HepG2 (cell line): ENCODE results near the gene MRPL34. TPM values are rescaled to one million over a fixed set of nuclear protein-coding genes. Genes with fewer than 3 reads are reported as not detected.

Experiments used
- ATAC-seq: fragments of 200-7000 bp; cut with Tn5 transposase; 3 replicates; pipeline ENCODE4 v1.9.1; 2020; ENCODE audit warnings: mild to moderate bottlenecking, moderate library complexity
- BruUV-seq: library from RNA; stranded (reverse); fragments of 400-500 nt; replicated peaks from 2 replicates; lab custom pipeline; 2021; lab: Mats Ljungman, UMichigan
- CTCF ChIA-PET: fragments of 300-600 bp; formaldehyde crosslinking; extraction: SDS; loops from one replicate; lab custom pipeline; 2021; ENCODE audit warnings: low total read pairs, inconsistent platforms, low intra/inter-chr PET ratio; lab: Yijun Ruan, JAX
- POLR2A ChIA-PET: fragments of 350-600 bp; sonication (Branson Sonifier 250); formaldehyde crosslinking; loops from one replicate; lab custom pipeline; 2020; ENCODE audit warnings: antibody characterized with exemption, inconsistent platforms; lab: Yijun Ruan, JAX
- DNase-seq: peaks from one replicate; pipeline ENCODE4 v3.0.0-alpha.2; 2015; ENCODE audit warnings: low spot score
- FAIRE-seq: peaks from 3 replicates; lab custom pipeline; 2011; peaks lifted over from hg19 to GRCh38; lab: Jason Lieb, UNC
- H2AFZ ChIP-seq: one replicate; pipeline ENCODE4 v1.6.1; 2011; ENCODE audit warnings: low read length, inconsistent platforms
- H3K27ac ChIP-seq: fragments of 300-600 bp; 3 replicates; pipeline ENCODE4 v1.8.0; 2011; ENCODE audit warnings: mixed run types, mild to moderate bottlenecking, mixed read lengths, low read length, inconsistent platforms; ENCODE audit not compliant: insufficient read depth; ENCODE audit errors: extremely low read length
- H3K27me3 ChIP-seq, 2 experiments: fragments of 200-600 bp in 1 of 2; 2 replicates in 1 of 2; 3 replicates in 1 of 2; pipeline versions ENCODE4 v1.6.0 to v1.8.0; 2011; ENCODE audit warnings: low read length in 2 of 2, mild to moderate bottlenecking in 2 of 2, moderate library complexity in 2 of 2, inconsistent platforms in 1 of 2; ENCODE audit not compliant: insufficient read depth in 2 of 2, control insufficient read depth in 1 of 2
- H3K36me3 ChIP-seq, 2 experiments: fragments of 200-600 bp in 1 of 2; replicated peaks in 1 of 2; 2 replicates in 1 of 2; 3 replicates in 1 of 2; pipeline versions ENCODE4 v1.5.1 to v1.8.0; 2011; ENCODE audit warnings: low read length in 2 of 2, inconsistent platforms in 1 of 2; ENCODE audit not compliant: insufficient read depth in 2 of 2, control insufficient read depth in 1 of 2
- H3K4me1 ChIP-seq: 2 replicates; pipeline ENCODE4 v1.5.1; 2012; ENCODE audit warnings: low read length, inconsistent platforms; ENCODE audit not compliant: insufficient read depth
- H3K4me2 ChIP-seq: 2 replicates; pipeline ENCODE4 v1.6.0; 2011; ENCODE audit warnings: low read depth, low read length, inconsistent platforms
- H3K4me3 ChIP-seq, 3 experiments: fragments of 200-600 bp in 1 of 3; sonication (generic), shearing (Covaris generic) in 1 of 3; replicated peaks in 1 of 3; 2 replicates each; pipeline ENCODE4 v1.5.1; 2011 to 2016; ENCODE audit warnings: low read length in 3 of 3, inconsistent platforms in 2 of 3, low read depth in 2 of 3, mild to moderate bottlenecking in 2 of 3, control low read depth in 1 of 3, mixed read lengths in 1 of 3; ENCODE audit not compliant: insufficient read depth in 1 of 3
- H3K79me2 ChIP-seq: one replicate; pipeline ENCODE4 v1.6.1; 2011; ENCODE audit warnings: low read length, inconsistent platforms; ENCODE audit not compliant: insufficient read depth
- H3K9ac ChIP-seq: 2 replicates; pipeline ENCODE4 v1.6.0; 2011; ENCODE audit warnings: mild to moderate bottlenecking, low read depth, low read length, inconsistent platforms; ENCODE audit not compliant: insufficient read depth
- H3K9me3 ChIP-seq: 2 replicates; pipeline ENCODE4 v1.5.1; 2012; ENCODE audit warnings: mild to moderate bottlenecking, low read length
- H4K20me1 ChIP-seq: 2 replicates; pipeline ENCODE4 v1.6.0; 2011; ENCODE audit warnings: inconsistent platforms, mild to moderate bottlenecking, low read length, moderate library complexity; ENCODE audit not compliant: insufficient read depth
- AHR ChIP-seq: IDR thresholded peaks from 2 replicates; pipeline ENCODE4 v1.6.1; 2018; ENCODE audit warnings: missing genetic modification reagents, missing compliant biosample characterization
- FIP1L1 ChIP-seq: fragments of 200-400 bp; formaldehyde crosslinking; IDR thresholded peaks from 2 replicates; pipeline ENCODE4 v1.6.1; 2018; ENCODE audit warnings: low read depth, mild to moderate bottlenecking, low read length, moderate library complexity, borderline replicate concordance; ENCODE audit not compliant: insufficient read depth
- GATAD2A ChIP-seq: IDR thresholded peaks from 2 replicates; pipeline ENCODE4 v1.6.1; 2016
- HIVEP1 ChIP-seq: sonication (generic); formaldehyde crosslinking; IDR thresholded peaks from 2 replicates; pipeline ENCODE4 v1.4.0; 2020; ENCODE audit warnings: mild to moderate bottlenecking, missing genetic modification reagents
- KDM2A ChIP-seq: sonication (generic); formaldehyde crosslinking; IDR thresholded peaks from 2 replicates; pipeline ENCODE4 v1.4.0; 2020; ENCODE audit warnings: low read depth, missing genetic modification reagents, borderline replicate concordance
- MEIS1 ChIP-seq: sonication (generic); formaldehyde crosslinking; IDR thresholded peaks from 2 replicates; pipeline ENCODE4 v1.9.0; 2021; ENCODE audit warnings: mild to moderate bottlenecking, missing genetic modification reagents, moderate library complexity, borderline replicate concordance
- NR2F6 ChIP-seq, 2 experiments: IDR thresholded peaks; 2 replicates each; pipeline ENCODE4 v1.6.1; 2016; ENCODE audit warnings: antibody characterized with exemption in 1 of 2, mild to moderate bottlenecking in 1 of 2
- PCBP1 ChIP-seq: fragments of 200-400 bp; formaldehyde crosslinking; IDR thresholded peaks from 2 replicates; pipeline ENCODE4 v1.6.1; 2017; ENCODE audit warnings: mild to moderate bottlenecking, low read depth, low read length, borderline replicate concordance
- REPIN1 ChIP-seq: sonication (generic); formaldehyde crosslinking; IDR thresholded peaks from 2 replicates; pipeline ENCODE4 v1.8.0; 2022; ENCODE audit warnings: missing genetic modification reagents, low read depth, mild to moderate bottlenecking, borderline replicate concordance
- SOX5 ChIP-seq: IDR thresholded peaks from 2 replicates; pipeline ENCODE4 v1.6.1; 2016; ENCODE audit warnings: borderline replicate concordance
- THAP8 ChIP-seq: sonication (generic); formaldehyde crosslinking; IDR thresholded peaks from 2 replicates; pipeline ENCODE4 v1.5.1; 2020; ENCODE audit warnings: missing genetic modification reagents, mild to moderate bottlenecking, borderline replicate concordance
- ZMYM2 ChIP-seq: sonication (generic); formaldehyde crosslinking; IDR thresholded peaks from 2 replicates; pipeline ENCODE4 v1.8.0; 2022; ENCODE audit warnings: mild to moderate bottlenecking, missing genetic modification reagents
- ZNF180 ChIP-seq: sonication (generic); formaldehyde crosslinking; IDR thresholded peaks from 2 replicates; pipeline ENCODE4 v1.4.0; 2020; ENCODE audit warnings: low read depth, missing genetic modification reagents, borderline replicate concordance
- ZNF253 ChIP-seq: sonication (generic); formaldehyde crosslinking; IDR thresholded peaks from 2 replicates; pipeline ENCODE4 v1.8.0; 2022; ENCODE audit warnings: mild to moderate bottlenecking, missing genetic modification reagents, borderline replicate concordance
- ZNF468 ChIP-seq: sonication (generic); formaldehyde crosslinking; IDR thresholded peaks from 2 replicates; pipeline ENCODE4 v1.8.0; 2022; ENCODE audit warnings: mild to moderate bottlenecking, moderate library complexity, missing genetic modification reagents
- ZNF746 ChIP-seq: sonication (generic); formaldehyde crosslinking; IDR thresholded peaks from 2 replicates; pipeline ENCODE4 v1.8.0; 2022; ENCODE audit warnings: mild to moderate bottlenecking, missing genetic modification reagents
- ZNF878 ChIP-seq: sonication (generic); formaldehyde crosslinking; IDR thresholded peaks from 2 replicates; pipeline ENCODE4 v1.8.1; 2023; ENCODE audit warnings: mild to moderate bottlenecking, missing genetic modification reagents, moderate library complexity
- WGBS: methylation state at CpG from one replicate; pipeline ENCODE4 v1.1.6; 2017; ENCODE audit warnings: low lambda C conversion rate; 5-methylcytosine and 5-hydroxymethylcytosine counted together
- in situ Hi-C: cut with HindIII; loops from 2 replicates; pipeline ENCODE4 v1.10.0; 2017; ENCODE audit warnings: low pct_unique_long_range_greater_than_20kb; ENCODE audit not compliant: extremely low pct_ligation_motif_present
- intact Hi-C: fragments of 100-400 bp; cut with micrococcal nuclease; formaldehyde crosslinking; loops from one replicate; pipeline ENCODE4 v1.10.0; 2022; ENCODE audit not compliant: unreplicated experiment
- polyA plus RNA-seq, 8 experiments: library from polyadenylated mRNA; depleted of rRNA in 3 of 8; stranded (reverse) in 7 of 8; unstranded in 1 of 8; fragments of >200 nt; fragmentation: Illumina TruSeq in 4 of 8; extraction: Trizol in 4 of 8; gene quantifications; 2 replicates each; pipeline versions ENCODE4 v1.2.1 to v1.2.3, GENCODE V29; 2011 to 2016; ENCODE audit warnings: low read depth in 4 of 8, missing spikeins in 1 of 8, mixed read lengths in 1 of 8; ENCODE audit not compliant: insufficient read depth in 1 of 8
- total RNA-seq, 5 experiments: library from RNA; depleted of rRNA; stranded (reverse); fragments of >200 nt; fragmentation: Illumina TruSeq; extraction: Trizol; gene quantifications; 2 replicates each; pipeline ENCODE4 v1.2.3, GENCODE V29; 2016; ENCODE audit warnings: low read depth in 1 of 5

Gene MRPL34
- total and polyA plus RNA-seq, 2 of the 13 experiments (the other 11 are each of a cell fraction or from before 2014, with no cell fraction given): 74.0 to 77.3 TPM

- no peak overlapping the region for H3K4me2 ChIP-seq
- DNase-seq (no peak), FAIRE-seq (no peak), ATAC-seq (no peak)
- TF ChIP-seq ZNF180 (CRISPR knock-in tag): no peak
- TF ChIP-seq MEIS1: no peak
- no peak for TF ChIP-seq FIP1L1
- TF ChIP-seq ZNF253: no peak
- no peak for TF ChIP-seq KDM2A (CRISPR knock-in tag)
- no peak for TF ChIP-seq REPIN1
- TF ChIP-seq GATAD2A (CRISPR knock-in tag): no peak
- TF ChIP-seq NR2F6 (IDR thresholded peaks at IDR 0.05): no peak
- no peak for TF ChIP-seq NR2F6 (CRISPR knock-in tag; IDR thresholded peaks at IDR 0.05)
- TF ChIP-seq THAP8 (CRISPR knock-in tag): no peak
- TF ChIP-seq ZNF878 (CRISPR knock-in tag): no peak
- TF ChIP-seq HIVEP1 (CRISPR knock-in tag): no peak
- TF ChIP-seq ZMYM2 (CRISPR knock-in tag): no peak
- TF ChIP-seq PCBP1: no peak
- TF ChIP-seq ZNF746 (CRISPR knock-in tag): no peak
- TF ChIP-seq AHR (CRISPR knock-in tag): no peak
- no peak for TF ChIP-seq SOX5 (CRISPR knock-in tag)
- TF ChIP-seq ZNF468: no peak
- H3K27ac ChIP-seq: no peak overlapping the region
- in situ Hi-C loops (no loop called here), intact Hi-C loops (no loop called here)
- CTCF ChIA-PET: no interaction called here
- no peaks in the 10 kb centered on the region for H3K9me3 ChIP-seq
- no peaks in the 10 kb centered on the region for H3K27me3 ChIP-seq
- no peaks in the 10 kb centered on the region for H3K79me2 ChIP-seq
- H4K20me1 ChIP-seq: no peaks in the 10 kb centered on the region
- POLR2A ChIA-PET: interaction anchor here (0.9 kb wide), 1 partner anchor 17 kb away, joined by 3 read pairs; the partner anchor contains the start of gene DDA1
- peaks cover 13% of the 10 kb centered on the region for H3K4me1 ChIP-seq
- H3K9ac ChIP-seq: no peak overlapping the region
- WGBS: 81% methylated on average over 11 of the region's 11 CpGs
- no peak overlapping the region for H3K4me3 ChIP-seq
- peaks cover 0 to 6% of the 10 kb centered on the region in 2 experiments; a peak in 2 of 5 replicates for H3K36me3 ChIP-seq
- H2AFZ ChIP-seq: no peak overlapping the region
- BruUV-seq: no TSS peak
These were observed 20.9 kb downstream of the MRPL34 start for GRCh38 chr19:17326595-17326966.
